Measurements from ENCODE around the gene SUPT6H. TPM values are rescaled to one million over a fixed set of nuclear protein-coding genes. Genes with fewer than 3 reads are reported as not detected.

The SUPT6H gene
- total and polyA plus RNA-seq, 2 experiments from 2014 or later = 32.6 to 50.8 TPM

DNA sequence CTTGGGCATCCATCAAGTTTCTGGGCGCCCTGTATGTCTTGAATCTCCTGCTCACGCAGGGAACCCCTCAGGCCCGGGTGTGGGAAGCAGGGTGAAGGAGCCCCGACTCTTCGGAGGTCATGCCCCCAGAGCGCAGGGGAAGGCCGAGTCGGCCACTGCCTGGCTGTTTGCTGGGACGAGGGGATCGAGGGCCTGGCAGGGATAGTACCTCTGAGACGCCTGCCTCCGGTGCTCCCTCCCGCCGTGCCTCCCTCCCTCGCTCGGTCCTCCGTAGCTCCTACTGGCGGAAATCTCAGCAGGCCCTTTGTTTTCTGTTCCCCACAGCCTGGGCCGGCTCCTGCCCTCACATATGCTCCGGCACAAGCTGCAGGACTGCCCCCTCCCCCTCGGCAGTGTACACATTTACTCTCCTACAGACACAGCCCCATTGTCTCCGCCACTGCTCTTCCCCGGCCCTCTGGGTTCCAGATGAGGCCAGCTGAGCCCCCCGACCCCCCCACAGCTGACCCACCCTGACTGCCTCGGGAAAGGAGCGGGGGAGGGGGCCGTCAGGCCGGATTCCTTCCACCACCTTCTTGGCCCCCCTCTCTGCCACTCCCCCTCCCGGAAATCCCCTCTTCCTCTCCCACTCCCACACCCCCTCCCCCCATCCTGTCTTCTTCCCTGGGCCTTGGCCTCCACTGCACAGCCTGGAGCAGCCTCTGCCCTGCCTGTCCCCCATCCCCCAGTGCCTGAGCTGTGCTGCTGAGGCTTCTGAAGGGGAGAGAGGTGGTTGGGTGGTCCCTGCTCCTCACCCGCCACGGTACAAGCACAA is 83.2 kb downstream of the SUPT6H start:
- peaks cover 55% of the 10 kb centered on the region for H3K79me2 ChIP-seq
- WGBS (ENCODE audit: low lambda C conversion rate, missing lambda C conversion rate) = 2% methylated on average over 25 of the region's 31 CpGs
- H2AFZ ChIP-seq = no peak overlapping the region
- H3K4me1 ChIP-seq (ENCODE audit: insufficient read depth) = peaks cover 33% of the 10 kb centered on the region
- H3K4me2 ChIP-seq = peak overlapping the region; percentile 97
- H3K27ac ChIP-seq = peak overlapping the region; percentile 100
- no peak for TF ChIP-seq CTCF (IDR thresholded peaks at IDR 0.05; ENCODE audit: poor library complexity)
- TF ChIP-seq EZH2phosphoT487 (IDR thresholded peaks at IDR 0.05; ENCODE audit: low read depth, severe bottlenecking, unreplicated experiment) = no peak
- TF ChIP-seq EZH2 (IDR thresholded peaks at IDR 0.05; ENCODE audit: borderline replicate concordance) = no peak
- H3K9me2 ChIP-seq (replicated peaks; ENCODE audit: insufficient read depth) = no peaks in the 10 kb centered on the region
- no peaks in the 10 kb centered on the region for H3K36me3 ChIP-seq (replicated peaks; ENCODE audit: insufficient read depth, low read depth)
- DNase-seq (ENCODE audit: low spot score) = peak; percentile 85
- H3K4me3 ChIP-seq = peak overlapping the region; percentile 54
- no peaks in the 10 kb centered on the region for H3K9me3 ChIP-seq (ENCODE audit: low read depth)
- H4K20me1 ChIP-seq (ENCODE audit: insufficient read depth, poor library complexity, severe bottlenecking) = peaks cover 36% of the 10 kb centered on the region
- no peaks in the 10 kb centered on the region for H3K27me3 ChIP-seq

DNA sequence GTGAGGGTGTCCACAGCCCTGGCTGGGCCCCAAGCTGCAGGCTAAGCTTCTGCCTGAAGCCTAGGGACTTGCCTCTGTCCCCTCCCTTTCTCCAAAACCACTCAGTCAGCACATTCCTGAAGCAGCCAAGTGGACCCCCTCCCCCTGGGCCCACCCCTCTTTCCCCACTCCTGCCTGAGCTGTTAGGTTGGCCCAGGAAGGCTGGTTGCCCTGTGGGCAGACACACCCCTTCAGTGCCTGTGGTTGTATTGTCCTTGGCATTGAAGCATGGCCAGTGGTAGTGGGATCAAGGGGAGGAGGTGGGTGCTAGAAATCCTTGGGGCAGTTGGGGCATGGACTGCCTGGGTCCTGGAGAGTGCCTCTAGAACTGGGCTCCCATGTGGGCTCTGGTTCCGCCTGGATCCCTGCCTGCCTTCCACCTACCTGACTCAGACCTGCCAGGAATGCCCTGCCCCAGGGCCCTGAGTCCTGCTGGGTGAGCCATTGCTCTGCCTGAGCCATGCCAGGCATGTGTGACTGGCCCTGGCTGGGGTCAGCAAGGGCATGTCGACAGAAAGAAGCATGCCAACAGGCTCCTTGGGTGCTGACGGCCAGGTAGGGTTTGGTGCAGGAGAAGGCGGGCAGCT is 83.9 kb downstream of the SUPT6H start:
- Histone ChIP-seq H3K27me3 (no peaks in the 10 kb centered on the region), H3K4me2 (peak overlapping the region; percentile 97), H3K4me1 (ENCODE audit: insufficient read depth) (peaks cover 33% of the 10 kb centered on the region), H4K20me1 (ENCODE audit: insufficient read depth, poor library complexity, severe bottlenecking) (peaks cover 43% of the 10 kb centered on the region), H3K4me3 (peak overlapping the region; percentile 54), H3K36me3 (replicated peaks; ENCODE audit: insufficient read depth, low read depth) (no peaks in the 10 kb centered on the region), H3K79me2 (peaks cover 62% of the 10 kb centered on the region), H3K9me3 (ENCODE audit: low read depth) (no peaks in the 10 kb centered on the region), H3K9me2 (replicated peaks; ENCODE audit: insufficient read depth) (no peaks in the 10 kb centered on the region), H2AFZ (no peak overlapping the region), H3K27ac (peak overlapping the region; percentile 100)
- TF ChIP-seq EZH2phosphoT487 (IDR thresholded peaks at IDR 0.05; ENCODE audit: low read depth, severe bottlenecking, unreplicated experiment) = no peak
- TF ChIP-seq EZH2 (IDR thresholded peaks at IDR 0.05; ENCODE audit: borderline replicate concordance) = no peak
- TF ChIP-seq CTCF (IDR thresholded peaks at IDR 0.05; ENCODE audit: poor library complexity) = no peak
- 63% methylated on average over 4 of the region's 4 CpGs for WGBS (ENCODE audit: low lambda C conversion rate, missing lambda C conversion rate)
- no peak for DNase-seq (ENCODE audit: low spot score)

DNA sequence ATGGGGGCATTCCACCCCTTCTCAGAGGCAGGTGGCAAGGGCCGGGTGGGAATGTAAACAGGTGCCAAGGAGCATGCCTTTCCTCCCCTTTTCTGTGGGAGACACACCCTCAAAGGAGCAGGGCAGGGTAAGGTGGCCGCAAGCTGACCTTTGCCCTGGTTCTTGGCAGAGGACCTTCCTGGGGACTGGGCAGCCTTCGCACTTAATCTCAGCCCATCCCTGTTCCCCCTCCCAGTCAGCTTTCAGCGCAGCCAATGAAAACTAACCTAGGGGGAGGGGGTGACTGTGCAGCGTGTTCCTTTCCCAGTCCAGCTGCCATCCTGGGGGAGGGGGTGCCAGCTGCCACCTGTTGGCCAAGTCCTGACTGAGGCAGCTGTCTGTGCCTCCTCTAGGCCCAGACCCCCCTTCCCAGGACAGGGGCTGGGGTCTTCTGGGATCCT is 84.6 kb downstream of the SUPT6H start:
- TF ChIP-seq EZH2 (IDR thresholded peaks at IDR 0.05; ENCODE audit: borderline replicate concordance) = no peak
- TF ChIP-seq EZH2phosphoT487 (IDR thresholded peaks at IDR 0.05; ENCODE audit: low read depth, severe bottlenecking, unreplicated experiment) = no peak
- no peak for TF ChIP-seq CTCF (IDR thresholded peaks at IDR 0.05; ENCODE audit: poor library complexity)
- H3K4me1 ChIP-seq (ENCODE audit: insufficient read depth) = peaks cover 33% of the 10 kb centered on the region
- no peaks in the 10 kb centered on the region for H3K9me3 ChIP-seq (ENCODE audit: low read depth)
- H3K27ac ChIP-seq = peak overlapping the region; percentile 100
- peak overlapping the region; percentile 97 for H3K4me2 ChIP-seq
- H2AFZ ChIP-seq = no peak overlapping the region
- peaks cover 68% of the 10 kb centered on the region for H3K79me2 ChIP-seq
- peaks cover 46% of the 10 kb centered on the region for H4K20me1 ChIP-seq (ENCODE audit: insufficient read depth, poor library complexity, severe bottlenecking)
- 40% methylated on average over 4 of the region's 5 CpGs for WGBS (ENCODE audit: low lambda C conversion rate, missing lambda C conversion rate)
- no peaks in the 10 kb centered on the region for H3K9me2 ChIP-seq (replicated peaks; ENCODE audit: insufficient read depth)
- H3K36me3 ChIP-seq (replicated peaks; ENCODE audit: insufficient read depth, low read depth) = no peaks in the 10 kb centered on the region
- peak overlapping the region; percentile 54 for H3K4me3 ChIP-seq
- DNase-seq (ENCODE audit: low spot score) = peak; percentile 71
- no peaks in the 10 kb centered on the region for H3K27me3 ChIP-seq

Measured in hepatocyte (in vitro differentiated cells).